CD4-positive, alpha-beta T cell (primary cell): Measurements from ENCODE around the gene WDFY4. TPM values are rescaled to one million over a fixed set of nuclear protein-coding genes. Genes with fewer than 3 reads are reported as not detected.

ENCODE experiments used
- ATAC-seq: fragments of 200-7000 bp; cut with Tn5 transposase; one replicate; pipeline ENCODE4 v1.10.0; 2022; ENCODE audit warnings: mild to moderate bottlenecking; ENCODE audit not compliant: poor library complexity
- CTCF ChIA-PET: fragments of 350-600 bp; sonication (Branson Sonifier 250); formaldehyde crosslinking; loops from one replicate; lab custom pipeline; 2021; ENCODE audit warnings: antibody characterized with exemption, inconsistent platforms; lab: Charles Lee
- POLR2A ChIA-PET: fragments of 350-600 bp; sonication (Branson Sonifier 250); formaldehyde crosslinking; loops from one replicate; lab custom pipeline; 2021; ENCODE audit warnings: antibody characterized with exemption, inconsistent platforms; lab: Charles Lee
- DNase-seq, 14 experiments: peaks; one replicate each; pipeline ENCODE4 v3.0.0-alpha.2; 2013 to 2020; ENCODE audit warnings: mixed read lengths in 2 of 14
- H3K27ac ChIP-seq, 2 donors: one replicate each; pipeline versions ENCODE4 v1.5.1 to v1.7.0; 2013; ENCODE audit warnings: low read length in 2 of 2, low read depth in 1 of 2, mild to moderate bottlenecking in 1 of 2
- H3K27me3 ChIP-seq, 2 experiments: 1 replicate in 1 of 2; 2 replicates in 1 of 2; pipeline versions ENCODE4 v1.6.1 to v1.7.0; 2013; ENCODE audit warnings: low read length in 2 of 2, control low read depth in 1 of 2, mild to moderate bottlenecking in 1 of 2, moderate library complexity in 1 of 2; ENCODE audit not compliant: insufficient read depth in 2 of 2, control insufficient read depth in 1 of 2
- H3K36me3 ChIP-seq: one replicate; pipeline ENCODE4 v1.6.1; 2013; ENCODE audit warnings: low read length, control low read depth; ENCODE audit not compliant: insufficient read depth
- H3K4me1 ChIP-seq: one replicate; pipeline ENCODE4 v1.6.1; 2013; ENCODE audit warnings: low read length, control low read depth; ENCODE audit not compliant: insufficient read depth
- H3K4me3 ChIP-seq: one replicate; pipeline ENCODE4 v1.5.1; 2013; ENCODE audit warnings: mild to moderate bottlenecking, low read length, moderate library complexity
- H3K9me3 ChIP-seq, 2 experiments: 1 replicate in 1 of 2; 2 replicates in 1 of 2; pipeline versions ENCODE4 v1.6.1 to v1.7.0; 2013; ENCODE audit warnings: low read length in 2 of 2, mild to moderate bottlenecking in 2 of 2, control low read depth in 1 of 2, moderate library complexity in 1 of 2; ENCODE audit not compliant: control insufficient read depth in 1 of 2, insufficient read depth in 1 of 2
- H3K27ac Mint-ChIP-seq: one replicate; pipeline ENCODE4 v1.8.0; 2020; ENCODE audit warnings: mixed read lengths
- H3K27me3 Mint-ChIP-seq: one replicate; pipeline ENCODE4 v1.8.0; 2021; ENCODE audit warnings: mixed read lengths
- H3K36me3 Mint-ChIP-seq: one replicate; pipeline ENCODE4 v1.8.0; 2021; ENCODE audit warnings: low read depth, mixed read lengths
- H3K4me1 Mint-ChIP-seq: one replicate; pipeline ENCODE4 v1.8.0; 2021; ENCODE audit warnings: low read depth, mixed read lengths
- H3K4me3 Mint-ChIP-seq: one replicate; pipeline ENCODE4 v1.8.0; 2020; ENCODE audit warnings: mild to moderate bottlenecking, mixed read lengths
- H3K9me3 Mint-ChIP-seq: one replicate; pipeline ENCODE4 v1.8.0; 2020; ENCODE audit warnings: mixed read lengths
- intact Hi-C, 2 experiments: fragments of 100-400 bp; cut with DNase I in 1 of 2; cut with micrococcal nuclease in 1 of 2; formaldehyde crosslinking; loops; one replicate each; pipeline versions ENCODE4 v1.15.1 to v1.9.0; 2023 to 2025; cut with DNase I, micrococcal nuclease
- total RNA-seq, 174 experiments: library from RNA in 2 of 174; stranded (reverse) in 2 of 174; gene quantifications; one replicate each; pipeline ENCODE4 v1.2.3 and lab custom pipeline; 2021 to 2026
- TF ChIP-seq, protein P1 (sequence below): fragments of 200-600 bp; IDR thresholded peaks from one replicate; pipeline ENCODE4 v1.8.0; 2022; ENCODE audit warnings: antibody characterized with exemption, mild to moderate bottlenecking

WDFY4 gene
- total RNA-seq, 2 experiments from 2014 or later, result 1.3 to 2.5 TPM

GRCh38 chr10:49010865-49011264 lies 326.2 kb downstream of the WDFY4 start:
- DNase-seq (no peak), ATAC-seq (no peak)
- H3K4me3 ChIP-seq, result no peak overlapping the region
- CTCF ChIA-PET, result no interaction called here
- intact Hi-C loops, result no loop called here
- H3K4me1 ChIP-seq, result no peaks in the 10 kb centered on the region
- no peak overlapping the region for H3K4me3 Mint-ChIP-seq
- no peaks in the 10 kb centered on the region for H3K4me1 Mint-ChIP-seq
- TF ChIP-seq, protein P1, sequence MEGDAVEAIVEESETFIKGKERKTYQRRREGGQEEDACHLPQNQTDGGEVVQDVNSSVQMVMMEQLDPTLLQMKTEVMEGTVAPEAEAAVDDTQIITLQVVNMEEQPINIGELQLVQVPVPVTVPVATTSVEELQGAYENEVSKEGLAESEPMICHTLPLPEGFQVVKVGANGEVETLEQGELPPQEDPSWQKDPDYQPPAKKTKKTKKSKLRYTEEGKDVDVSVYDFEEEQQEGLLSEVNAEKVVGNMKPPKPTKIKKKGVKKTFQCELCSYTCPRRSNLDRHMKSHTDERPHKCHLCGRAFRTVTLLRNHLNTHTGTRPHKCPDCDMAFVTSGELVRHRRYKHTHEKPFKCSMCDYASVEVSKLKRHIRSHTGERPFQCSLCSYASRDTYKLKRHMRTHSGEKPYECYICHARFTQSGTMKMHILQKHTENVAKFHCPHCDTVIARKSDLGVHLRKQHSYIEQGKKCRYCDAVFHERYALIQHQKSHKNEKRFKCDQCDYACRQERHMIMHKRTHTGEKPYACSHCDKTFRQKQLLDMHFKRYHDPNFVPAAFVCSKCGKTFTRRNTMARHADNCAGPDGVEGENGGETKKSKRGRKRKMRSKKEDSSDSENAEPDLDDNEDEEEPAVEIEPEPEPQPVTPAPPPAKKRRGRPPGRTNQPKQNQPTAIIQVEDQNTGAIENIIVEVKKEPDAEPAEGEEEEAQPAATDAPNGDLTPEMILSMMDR, result no peak
- no peaks in the 10 kb centered on the region for H3K27me3 Mint-ChIP-seq
- H3K36me3 ChIP-seq, result no peaks in the 10 kb centered on the region
- POLR2A ChIA-PET, result no interaction called here
- no peaks in the 10 kb centered on the region for H3K9me3 ChIP-seq
- H3K9me3 Mint-ChIP-seq, result no peaks in the 10 kb centered on the region
- peaks cover 0 to 1% of the 10 kb centered on the region in 2 experiments for H3K27me3 ChIP-seq
- no peaks in the 10 kb centered on the region for H3K36me3 Mint-ChIP-seq
- H3K27ac Mint-ChIP-seq, result no peak overlapping the region
- no peak overlapping the region for H3K27ac ChIP-seq

DNA sequence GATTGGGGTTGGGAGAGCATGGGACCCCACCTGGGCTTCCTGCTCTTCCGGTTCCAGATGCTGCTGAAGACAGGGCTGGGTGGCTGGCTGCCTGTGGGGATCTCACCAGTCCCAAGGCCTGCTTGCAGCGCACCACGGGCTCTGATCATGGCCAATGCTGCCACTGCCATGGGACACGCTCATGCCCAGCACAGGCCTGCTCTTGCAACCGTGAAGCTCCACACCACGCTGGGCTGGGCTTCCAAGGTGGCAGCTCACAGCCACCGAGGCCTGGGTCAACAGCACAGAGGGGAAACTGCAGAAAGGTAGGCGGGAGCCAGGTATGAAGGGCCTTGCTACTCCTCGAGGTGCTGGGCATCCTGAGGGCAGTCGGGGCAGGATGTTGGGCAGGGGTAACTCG lies 327.1 kb downstream of the WDFY4 start:
- H3K4me1 ChIP-seq, result no peaks in the 10 kb centered on the region
- H3K36me3 Mint-ChIP-seq, result no peaks in the 10 kb centered on the region
- H3K4me3 Mint-ChIP-seq, result no peak overlapping the region
- H3K27ac Mint-ChIP-seq, result no peak overlapping the region
- H3K36me3 ChIP-seq, result no peaks in the 10 kb centered on the region
- H3K9me3 ChIP-seq, result no peaks in the 10 kb centered on the region
- ATAC-seq, result no peak
- CTCF ChIA-PET, result no interaction called here
- peaks cover 4 to 5% of the 10 kb centered on the region in 2 experiments for H3K27me3 ChIP-seq
- DNase-seq, result no peak
- no peaks in the 10 kb centered on the region for H3K27me3 Mint-ChIP-seq
- H3K4me3 ChIP-seq, result no peak overlapping the region
- no peaks in the 10 kb centered on the region for H3K4me1 Mint-ChIP-seq
- POLR2A ChIA-PET, result no interaction called here
- intact Hi-C loops, result no loop called here
- no peaks in the 10 kb centered on the region for H3K9me3 Mint-ChIP-seq
- TF ChIP-seq, protein P1, result no peak
- no peak overlapping the region for H3K27ac ChIP-seq

GRCh38 chr10:49012603-49013002 lies 327.9 kb downstream of the WDFY4 start:
- H3K4me1 ChIP-seq, result no peaks in the 10 kb centered on the region
- no peak for ATAC-seq
- no peak overlapping the region for H3K27ac ChIP-seq
- intact Hi-C loops, result no loop called here
- DNase-seq, result no peak
- H3K27me3 ChIP-seq, result peaks cover 4 to 5% of the 10 kb centered on the region in 2 experiments
- no peak overlapping the region for H3K4me3 ChIP-seq
- Mint-ChIP-seq H3K4me1 (no peaks in the 10 kb centered on the region), H3K27ac (no peak overlapping the region), H3K36me3 (no peaks in the 10 kb centered on the region), H3K9me3 (no peaks in the 10 kb centered on the region), H3K27me3 (no peaks in the 10 kb centered on the region), H3K4me3 (no peak overlapping the region)
- CTCF ChIA-PET, result no interaction called here
- POLR2A ChIA-PET, result no interaction called here
- no peaks in the 10 kb centered on the region for H3K36me3 ChIP-seq
- H3K9me3 ChIP-seq, result no peaks in the 10 kb centered on the region
- TF ChIP-seq, protein P1, result no peak
